ENCODE measurements around the gene POLE4.

- TF ChIP-seq CTCF (IDR thresholded peaks at IDR 0.05) = peak; percentile 70 to 91 (median 80)
- no peak for TF ChIP-seq POLR2AphosphoS5 (IDR thresholded peaks at IDR 0.05)
Observed at GRCh38 chr2:74919827-74920226, 38.6 kb upstream of the POLE4 start.
